Activated naive CD4-positive, alpha-beta T cell treated with anti-CD3 and anti-CD28 coated beads, Interleukin-2, amount 10 ng/mL, durations not matched to agents 7 days and 5 days (primary cell): ENCODE measurements around the gene ZNF407.

Experiments
- CTCF ChIA-PET: fragments of 350-600 bp; sonication (Branson Sonifier 250); formaldehyde crosslinking; loops from one replicate; lab custom pipeline; 2021; ENCODE audit warnings: antibody characterized with exemption; lab: Charles Lee
- DNase-seq: peaks from one replicate; pipeline ENCODE4 v3.0.0-alpha.2; 2020
- H3K27ac Mint-ChIP-seq: one replicate; pipeline ENCODE4 v1.8.0; 2021; ENCODE audit warnings: mild to moderate bottlenecking, moderate library complexity, mixed read lengths
- H3K27me3 Mint-ChIP-seq: one replicate; pipeline ENCODE4 v1.8.0; 2021; ENCODE audit warnings: mild to moderate bottlenecking, mixed read lengths
- H3K36me3 Mint-ChIP-seq: one replicate; pipeline ENCODE4 v1.8.0; 2021; ENCODE audit warnings: mixed read lengths
- H3K4me1 Mint-ChIP-seq: one replicate; pipeline ENCODE4 v1.8.0; 2021; ENCODE audit warnings: mixed read lengths
- H3K4me3 Mint-ChIP-seq: one replicate; pipeline ENCODE4 v1.8.0; 2021; ENCODE audit warnings: mild to moderate bottlenecking, moderate library complexity, mixed read lengths
- H3K9me3 Mint-ChIP-seq: one replicate; pipeline ENCODE4 v1.8.0; 2021; ENCODE audit warnings: mixed read lengths

The ZNF407 gene

GRCh38 chr18:75000920-75001319 is 403.2 kb downstream of the ZNF407 start:
- H3K4me1 Mint-ChIP-seq = no peaks in the 10 kb centered on the region
- H3K27me3 Mint-ChIP-seq = no peaks in the 10 kb centered on the region
- H3K36me3 Mint-ChIP-seq = no peaks in the 10 kb centered on the region
- CTCF ChIA-PET = no interaction called here
- H3K27ac Mint-ChIP-seq = no peak overlapping the region
- H3K9me3 Mint-ChIP-seq = no peaks in the 10 kb centered on the region
- DNase-seq = no peak
- H3K4me3 Mint-ChIP-seq = no peak overlapping the region

- Mint-ChIP-seq H3K4me1 (no peaks in the 10 kb centered on the region), H3K36me3 (no peaks in the 10 kb centered on the region), H3K27ac (no peak overlapping the region), H3K4me3 (no peak overlapping the region), H3K27me3 (no peaks in the 10 kb centered on the region), H3K9me3 (no peaks in the 10 kb centered on the region)
- CTCF ChIA-PET = interaction anchor here (1.0 kb wide), 1 partner anchor 21 kb away, joined by 4 read pairs; no protein-coding TSS in a partner anchor
- no peak for DNase-seq
Measured at GRCh38 chr18:75003039-75003438, 405.4 kb downstream of the ZNF407 start.

- H3K27ac Mint-ChIP-seq = no peak overlapping the region
- CTCF ChIA-PET = no interaction called here
- H3K36me3 Mint-ChIP-seq = no peaks in the 10 kb centered on the region
Measured at GRCh38 chr18:75003764-75004690, 406.4 kb downstream of the ZNF407 start.

GRCh38 chr18:75005626-75006025 is 408.0 kb downstream of the ZNF407 start:
- Mint-ChIP-seq H3K4me1 (no peaks in the 10 kb centered on the region), H3K27me3 (no peaks in the 10 kb centered on the region), H3K27ac (no peak overlapping the region), H3K9me3 (no peaks in the 10 kb centered on the region), H3K4me3 (no peak overlapping the region), H3K36me3 (no peaks in the 10 kb centered on the region)
- DNase-seq = no peak
- CTCF ChIA-PET = interaction anchor here (1.6 kb wide), 1 partner anchor 9 kb away, joined by 8 read pairs; no protein-coding TSS in a partner anchor

More at GRCh38 chr18:75003764-75004690, 406.4 kb downstream of the ZNF407 start:
- H3K27me3 Mint-ChIP-seq = no peaks in the 10 kb centered on the region
- no peak for DNase-seq
- no peaks in the 10 kb centered on the region for H3K9me3 Mint-ChIP-seq
- no peaks in the 10 kb centered on the region for H3K4me1 Mint-ChIP-seq
- H3K4me3 Mint-ChIP-seq = no peak overlapping the region

- no peak for DNase-seq
- CTCF ChIA-PET = no interaction called here
- Mint-ChIP-seq H3K4me1 (no peaks in the 10 kb centered on the region), H3K9me3 (no peaks in the 10 kb centered on the region), H3K27ac (no peak overlapping the region), H3K36me3 (no peaks in the 10 kb centered on the region), H3K27me3 (no peaks in the 10 kb centered on the region), H3K4me3 (no peak overlapping the region)
Measured at GRCh38 chr18:75008186-75008585, 410.5 kb downstream of the ZNF407 start.

- CTCF ChIA-PET = no interaction called here
- Mint-ChIP-seq H3K4me1 (no peaks in the 10 kb centered on the region), H3K27me3 (no peaks in the 10 kb centered on the region), H3K27ac (no peak overlapping the region), H3K4me3 (no peak overlapping the region), H3K36me3 (no peaks in the 10 kb centered on the region), H3K9me3 (no peaks in the 10 kb centered on the region)
- DNase-seq = no peak
Measured at GRCh38 chr18:75009296-75009695, 411.6 kb downstream of the ZNF407 start.

GRCh38 chr18:75009878-75010277 is 412.2 kb downstream of the ZNF407 start:
- CTCF ChIA-PET = no interaction called here
- H3K9me3 Mint-ChIP-seq = no peaks in the 10 kb centered on the region
- H3K27me3 Mint-ChIP-seq = no peaks in the 10 kb centered on the region
- DNase-seq = no peak
- no peaks in the 10 kb centered on the region for H3K4me1 Mint-ChIP-seq
- no peak overlapping the region for H3K4me3 Mint-ChIP-seq
- H3K27ac Mint-ChIP-seq = no peak overlapping the region
- H3K36me3 Mint-ChIP-seq = no peaks in the 10 kb centered on the region

- CTCF ChIA-PET = no interaction called here
- Mint-ChIP-seq H3K9me3 (no peaks in the 10 kb centered on the region), H3K27ac (no peak overlapping the region), H3K27me3 (no peaks in the 10 kb centered on the region), H3K4me1 (no peaks in the 10 kb centered on the region), H3K4me3 (no peak overlapping the region), H3K36me3 (no peaks in the 10 kb centered on the region)
- no peak for DNase-seq
Measured at GRCh38 chr18:75010278-75010677, 412.6 kb downstream of the ZNF407 start.

GRCh38 chr18:75010689-75011088 is 413.0 kb downstream of the ZNF407 start:
- H3K4me1 Mint-ChIP-seq = no peaks in the 10 kb centered on the region
- H3K27me3 Mint-ChIP-seq = no peaks in the 10 kb centered on the region
- H3K36me3 Mint-ChIP-seq = no peaks in the 10 kb centered on the region
- no peaks in the 10 kb centered on the region for H3K9me3 Mint-ChIP-seq
- no peak overlapping the region for H3K4me3 Mint-ChIP-seq
- CTCF ChIA-PET = no interaction called here
- no peak for DNase-seq
- H3K27ac Mint-ChIP-seq = no peak overlapping the region

GRCh38 chr18:75016025-75016717 is 418.5 kb downstream of the ZNF407 start:
- Mint-ChIP-seq H3K27ac (no peak overlapping the region), H3K27me3 (no peaks in the 10 kb centered on the region), H3K4me1 (no peaks in the 10 kb centered on the region), H3K4me3 (no peak overlapping the region), H3K36me3 (no peaks in the 10 kb centered on the region), H3K9me3 (no peaks in the 10 kb centered on the region)
- DNase-seq = no peak
- CTCF ChIA-PET = interaction anchor here (1.5 kb wide), 1 partner anchor 9 kb away, joined by 4 read pairs; no protein-coding TSS in a partner anchor

- Mint-ChIP-seq H3K27me3 (no peaks in the 10 kb centered on the region), H3K4me1 (no peaks in the 10 kb centered on the region), H3K36me3 (peaks cover 6% of the 10 kb centered on the region), H3K27ac (no peak overlapping the region), H3K4me3 (no peak overlapping the region), H3K9me3 (peaks cover 3% of the 10 kb centered on the region)
- CTCF ChIA-PET = interaction anchor here (1.3 kb wide), 1 partner anchor 21 kb away, joined by 4 read pairs; no protein-coding TSS in a partner anchor
- no peak for DNase-seq
Measured at GRCh38 chr18:75023473-75023872, 425.8 kb downstream of the ZNF407 start.

GRCh38 chr18:75024871-75025270 is 427.2 kb downstream of the ZNF407 start:
- CTCF ChIA-PET = interaction anchor here (1.5 kb wide), 1 partner anchor 8 kb away, joined by 4 read pairs; no protein-coding TSS in a partner anchor
- Mint-ChIP-seq H3K4me3 (no peak overlapping the region), H3K27me3 (no peaks in the 10 kb centered on the region), H3K9me3 (peaks cover 13% of the 10 kb centered on the region), H3K27ac (no peak overlapping the region), H3K36me3 (peaks cover 15% of the 10 kb centered on the region), H3K4me1 (peaks cover 8% of the 10 kb centered on the region)
- no peak for DNase-seq

- H3K27ac Mint-ChIP-seq = no peak overlapping the region
Measured at GRCh38 chr18:75025573-75025972, 427.9 kb downstream of the ZNF407 start.

GRCh38 chr18:75029481-75029880 is 431.8 kb downstream of the ZNF407 start:
- Mint-ChIP-seq H3K36me3 (peaks cover 15% of the 10 kb centered on the region), H3K9me3 (peaks cover 16% of the 10 kb centered on the region), H3K27me3 (no peaks in the 10 kb centered on the region), H3K27ac (peak overlapping the region; percentile 67), H3K4me1 (peaks cover 14% of the 10 kb centered on the region), H3K4me3 (no peak overlapping the region)
- CTCF ChIA-PET = no interaction called here
- peak; percentile 40 for DNase-seq

More at GRCh38 chr18:75025573-75025972, 427.9 kb downstream of the ZNF407 start:
- Mint-ChIP-seq H3K4me3 (no peak overlapping the region), H3K27me3 (no peaks in the 10 kb centered on the region), H3K9me3 (peaks cover 13% of the 10 kb centered on the region), H3K4me1 (peaks cover 10% of the 10 kb centered on the region), H3K36me3 (peaks cover 15% of the 10 kb centered on the region)
- CTCF ChIA-PET = interaction anchor here (1.5 kb wide), 1 partner anchor 9 kb away, joined by 4 read pairs; no protein-coding TSS in a partner anchor
- no peak for DNase-seq
